ENCODE results near the gene DDTL. TPM values are rescaled to one million over a fixed set of nuclear protein-coding genes. Genes with fewer than 3 reads are reported as not detected.
"Not testable (repeated sequence)": the region's sequence is repeated elsewhere in the genome, so short reads cannot be mapped to it uniquely, and the experiment has no call there.

DDTL gene
- total RNA-seq, 1 experiment from 2014 or later, result 6.0 TPM

DNA sequence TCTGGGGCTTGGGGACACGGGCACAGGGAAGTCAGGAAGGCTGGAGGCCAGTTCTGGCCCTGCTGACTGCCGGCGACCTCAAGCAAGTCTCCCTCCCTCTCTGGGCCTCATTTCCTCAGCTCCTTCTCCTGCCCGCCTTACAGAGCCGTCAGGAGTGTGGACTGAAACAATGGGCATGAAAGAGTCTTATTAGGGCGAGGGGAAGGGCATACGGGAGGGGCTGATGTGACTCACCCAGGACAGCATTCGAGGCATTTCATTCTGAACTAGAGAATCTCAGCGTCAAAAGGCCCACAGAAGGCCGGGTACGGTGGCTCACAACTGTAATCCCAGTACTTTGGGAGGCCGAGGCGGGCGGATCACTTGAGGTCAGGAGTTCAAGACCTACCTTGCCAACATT is 26.5 kb upstream of the DDTL start:
- not testable (repeated sequence) for DNase-seq

GRCh38 chr22:23947391-23947790 is 19.3 kb upstream of the DDTL start:
- H3K4me3 ChIP-seq (ENCODE audit: low read length); H3K79me2 ChIP-seq (ENCODE audit: low read length); H3K36me3 ChIP-seq (ENCODE audit: insufficient read depth, low read length); H4K20me1 ChIP-seq (ENCODE audit: insufficient read depth, low read depth, low read length); H3K9me3 ChIP-seq (ENCODE audit: low read length); H3K27ac ChIP-seq (ENCODE audit: low read length); H2AFZ ChIP-seq (ENCODE audit: low read length); H3K9me2 ChIP-seq (replicated peaks; ENCODE audit: insufficient read depth, low read length); H3K4me1 ChIP-seq (ENCODE audit: low read length); H3K9ac ChIP-seq (ENCODE audit: low read length); H3K4me2 ChIP-seq (ENCODE audit: low read depth, low read length, poor library complexity, severe bottlenecking); H3K27me3 ChIP-seq (ENCODE audit: low read length): not testable (repeated sequence)
- peak; percentile 63 for DNase-seq

More for the DNA sequence above, 26.5 kb upstream of the DDTL start:
- not testable (repeated sequence) for H3K4me1 ChIP-seq (ENCODE audit: low read length); H3K36me3 ChIP-seq (ENCODE audit: insufficient read depth, low read length); H2AFZ ChIP-seq (ENCODE audit: low read length); H3K9me3 ChIP-seq (ENCODE audit: low read length); H3K9me2 ChIP-seq (replicated peaks; ENCODE audit: insufficient read depth, low read length); H3K4me2 ChIP-seq (ENCODE audit: low read depth, low read length, poor library complexity, severe bottlenecking); H3K9ac ChIP-seq (ENCODE audit: low read length); H3K27ac ChIP-seq (ENCODE audit: low read length); H3K79me2 ChIP-seq (ENCODE audit: low read length); H3K4me3 ChIP-seq (ENCODE audit: low read length); H3K27me3 ChIP-seq (ENCODE audit: low read length); H4K20me1 ChIP-seq (ENCODE audit: insufficient read depth, low read depth, low read length)

DNA sequence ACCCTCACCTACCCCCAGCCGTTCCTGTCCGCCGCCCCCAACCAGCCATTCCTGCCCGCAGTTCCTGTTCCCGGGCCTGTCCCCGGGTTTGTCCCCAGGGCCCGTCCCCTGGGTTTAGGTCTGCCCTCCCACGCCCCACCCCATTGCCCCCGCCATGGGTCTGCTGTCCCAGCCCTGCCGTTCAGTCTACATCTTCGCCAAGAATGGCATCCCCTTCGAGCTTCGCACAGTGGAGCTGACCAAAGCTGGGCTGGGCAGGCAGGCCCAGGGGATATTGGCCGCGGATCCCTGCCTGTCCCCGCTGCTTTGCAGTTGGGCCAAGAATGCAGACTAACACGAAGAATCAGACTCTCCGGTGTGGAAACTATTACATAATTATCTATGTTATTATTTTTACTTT is 16.9 kb upstream of the DDTL start:
- not testable (repeated sequence) for H2AFZ ChIP-seq (ENCODE audit: low read length); H3K27ac ChIP-seq (ENCODE audit: low read length); H3K9me3 ChIP-seq (ENCODE audit: low read length); H3K27me3 ChIP-seq (ENCODE audit: low read length); H3K4me1 ChIP-seq (ENCODE audit: low read length); H3K4me3 ChIP-seq (ENCODE audit: low read length); H3K36me3 ChIP-seq (ENCODE audit: insufficient read depth, low read length); H3K9me2 ChIP-seq (replicated peaks; ENCODE audit: insufficient read depth, low read length); DNase-seq; H3K9ac ChIP-seq (ENCODE audit: low read length); H3K79me2 ChIP-seq (ENCODE audit: low read length); H3K4me2 ChIP-seq (ENCODE audit: low read depth, low read length, poor library complexity, severe bottlenecking); H4K20me1 ChIP-seq (ENCODE audit: insufficient read depth, low read depth, low read length)

DNA sequence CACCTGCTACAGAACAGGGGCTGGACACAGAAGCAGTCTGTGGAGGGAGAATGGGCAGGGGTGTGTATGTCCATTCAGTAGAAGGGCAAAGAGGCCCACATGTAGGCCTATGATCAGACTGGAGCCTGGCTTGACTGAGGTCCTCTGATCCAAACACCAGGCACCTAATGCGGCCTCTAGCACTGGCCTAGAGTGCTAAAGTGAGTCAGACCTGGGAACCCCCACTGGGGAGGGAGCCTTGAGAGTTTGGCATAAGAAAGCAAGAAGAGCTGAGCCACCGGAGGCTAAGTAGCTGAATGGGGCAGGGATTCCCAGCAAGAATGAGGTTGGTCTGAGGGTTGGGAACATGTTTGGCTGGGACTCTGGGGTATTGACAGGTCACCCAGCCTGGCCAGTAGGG is 15.3 kb upstream of the DDTL start:
- H3K27ac ChIP-seq (ENCODE audit: low read length); H3K4me2 ChIP-seq (ENCODE audit: low read depth, low read length, poor library complexity, severe bottlenecking); DNase-seq; H3K36me3 ChIP-seq (ENCODE audit: insufficient read depth, low read length); H3K4me3 ChIP-seq (ENCODE audit: low read length); H2AFZ ChIP-seq (ENCODE audit: low read length); H4K20me1 ChIP-seq (ENCODE audit: insufficient read depth, low read depth, low read length); H3K9ac ChIP-seq (ENCODE audit: low read length); H3K9me3 ChIP-seq (ENCODE audit: low read length); H3K27me3 ChIP-seq (ENCODE audit: low read length); H3K79me2 ChIP-seq (ENCODE audit: low read length); H3K9me2 ChIP-seq (replicated peaks; ENCODE audit: insufficient read depth, low read length); H3K4me1 ChIP-seq (ENCODE audit: low read length): not testable (repeated sequence)

GRCh38 chr22:23952794-23953405 is 13.8 kb upstream of the DDTL start:
- not testable (repeated sequence) for H4K20me1 ChIP-seq (ENCODE audit: insufficient read depth, low read depth, low read length); H3K9me2 ChIP-seq (replicated peaks; ENCODE audit: insufficient read depth, low read length); H3K9ac ChIP-seq (ENCODE audit: low read length); H3K27me3 ChIP-seq (ENCODE audit: low read length); H3K9me3 ChIP-seq (ENCODE audit: low read length); H3K4me1 ChIP-seq (ENCODE audit: low read length); H2AFZ ChIP-seq (ENCODE audit: low read length); H3K4me3 ChIP-seq (ENCODE audit: low read length); H3K27ac ChIP-seq (ENCODE audit: low read length); DNase-seq; H3K4me2 ChIP-seq (ENCODE audit: low read depth, low read length, poor library complexity, severe bottlenecking); H3K79me2 ChIP-seq (ENCODE audit: low read length); H3K36me3 ChIP-seq (ENCODE audit: insufficient read depth, low read length)

GRCh38 chr22:23953485-23953884 is 13.2 kb upstream of the DDTL start:
- not testable (repeated sequence) for H3K36me3 ChIP-seq (ENCODE audit: insufficient read depth, low read length); H3K9me2 ChIP-seq (replicated peaks; ENCODE audit: insufficient read depth, low read length); H3K4me3 ChIP-seq (ENCODE audit: low read length); H3K27me3 ChIP-seq (ENCODE audit: low read length); H3K4me2 ChIP-seq (ENCODE audit: low read depth, low read length, poor library complexity, severe bottlenecking); H2AFZ ChIP-seq (ENCODE audit: low read length); H3K9ac ChIP-seq (ENCODE audit: low read length); H3K4me1 ChIP-seq (ENCODE audit: low read length); H3K27ac ChIP-seq (ENCODE audit: low read length); H3K79me2 ChIP-seq (ENCODE audit: low read length); H4K20me1 ChIP-seq (ENCODE audit: insufficient read depth, low read depth, low read length); DNase-seq; H3K9me3 ChIP-seq (ENCODE audit: low read length)

GRCh38 chr22:23954193-23954990 is 12.3 kb upstream of the DDTL start:
- H4K20me1 ChIP-seq (ENCODE audit: insufficient read depth, low read depth, low read length); H3K27me3 ChIP-seq (ENCODE audit: low read length); H3K9me3 ChIP-seq (ENCODE audit: low read length); DNase-seq; H3K9me2 ChIP-seq (replicated peaks; ENCODE audit: insufficient read depth, low read length); H3K4me1 ChIP-seq (ENCODE audit: low read length); H3K27ac ChIP-seq (ENCODE audit: low read length); H2AFZ ChIP-seq (ENCODE audit: low read length); H3K79me2 ChIP-seq (ENCODE audit: low read length); H3K36me3 ChIP-seq (ENCODE audit: insufficient read depth, low read length); H3K4me3 ChIP-seq (ENCODE audit: low read length); H3K9ac ChIP-seq (ENCODE audit: low read length); H3K4me2 ChIP-seq (ENCODE audit: low read depth, low read length, poor library complexity, severe bottlenecking): not testable (repeated sequence)

GRCh38 chr22:23954991-23955305 is 11.7 kb upstream of the DDTL start:
- H4K20me1 ChIP-seq (ENCODE audit: insufficient read depth, low read depth, low read length); H3K27ac ChIP-seq (ENCODE audit: low read length); H3K79me2 ChIP-seq (ENCODE audit: low read length); H3K4me1 ChIP-seq (ENCODE audit: low read length); H3K4me3 ChIP-seq (ENCODE audit: low read length); H3K27me3 ChIP-seq (ENCODE audit: low read length); H3K9me2 ChIP-seq (replicated peaks; ENCODE audit: insufficient read depth, low read length); H3K36me3 ChIP-seq (ENCODE audit: insufficient read depth, low read length); H3K9me3 ChIP-seq (ENCODE audit: low read length); H3K9ac ChIP-seq (ENCODE audit: low read length); H3K4me2 ChIP-seq (ENCODE audit: low read depth, low read length, poor library complexity, severe bottlenecking); H2AFZ ChIP-seq (ENCODE audit: low read length); DNase-seq: not testable (repeated sequence)

Data from Karpas-422 (cell line).